ENCODE data around the gene SLC29A1.

Gene SLC29A1

DNA sequence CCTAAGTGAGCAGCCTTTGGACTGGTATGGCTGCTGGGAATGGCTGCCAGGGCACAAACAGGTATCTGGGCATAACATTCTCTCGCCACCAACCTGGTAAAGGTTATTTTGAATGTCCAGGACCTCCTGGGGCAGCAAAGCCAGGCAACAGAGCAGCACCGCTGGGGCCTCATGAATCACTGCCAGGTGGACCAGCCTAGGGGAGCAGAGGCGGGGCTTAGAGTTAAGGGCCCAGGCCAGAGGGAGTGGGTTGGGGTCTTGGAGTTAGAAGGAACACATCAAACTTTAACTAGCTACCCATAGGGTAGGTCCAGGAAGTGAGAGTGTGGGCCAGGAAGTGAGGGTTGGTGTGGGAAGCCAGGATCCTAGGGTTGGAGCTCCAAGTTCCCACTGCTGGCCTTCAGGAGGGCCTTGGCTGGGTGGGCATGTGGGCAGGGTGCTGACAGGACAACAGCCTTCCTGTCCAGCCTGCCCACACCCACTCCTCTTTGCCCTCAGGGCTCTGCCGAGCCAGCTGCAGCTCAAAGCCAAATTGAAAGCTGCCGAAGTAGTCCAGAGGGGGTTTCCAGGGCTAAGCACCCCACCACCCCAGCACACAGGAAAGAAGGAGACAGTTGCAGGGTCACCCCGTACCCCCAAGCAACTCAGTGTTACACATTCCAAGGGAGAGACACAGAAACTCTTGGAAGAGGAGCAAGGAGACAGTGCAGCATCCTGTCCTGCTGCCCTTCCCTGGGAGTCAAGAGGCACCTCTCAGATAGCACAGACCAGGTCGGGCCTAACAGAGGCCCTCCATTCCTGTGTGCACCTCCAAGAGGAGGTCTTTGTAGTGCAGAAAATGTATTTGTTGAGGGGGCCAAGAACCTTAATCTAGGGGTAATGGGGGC lies 39.3 kb downstream of the SLC29A1 start:
- H3K36me3 ChIP-seq (ENCODE audit: control insufficient read depth in 1 of 2, insufficient read depth in 2 of 2, low read length in 2 of 2), result peaks cover 16 to 25% of the 10 kb centered on the region in 2 donors
- H3K27me3 ChIP-seq (ENCODE audit: control insufficient read depth in 1 of 2, insufficient read depth in 2 of 2, low read length in 2 of 2), result no peaks in the 10 kb centered on the region
- peaks cover 32 to 43% of the 10 kb centered on the region in 2 donors for H3K4me1 ChIP-seq (ENCODE audit: control insufficient read depth in 1 of 2, insufficient read depth in 2 of 2, low read length in 2 of 2)
- no peaks in the 10 kb centered on the region for H3K9me3 ChIP-seq (ENCODE audit: control insufficient read depth in 1 of 2, low read length in 2 of 2)
- peak overlapping the region; percentile 22 for H3K27ac ChIP-seq (ENCODE audit: low read depth, low read length)
- H3K4me3 ChIP-seq (ENCODE audit: low read depth in 1 of 2, low read length in 2 of 2), result peak overlapping the region; percentile 90 to 96
- H3K9ac ChIP-seq (ENCODE audit: low read depth in 1 of 2, low read length in 2 of 2), result peak overlapping the region; percentile 92 to 97

DNA sequence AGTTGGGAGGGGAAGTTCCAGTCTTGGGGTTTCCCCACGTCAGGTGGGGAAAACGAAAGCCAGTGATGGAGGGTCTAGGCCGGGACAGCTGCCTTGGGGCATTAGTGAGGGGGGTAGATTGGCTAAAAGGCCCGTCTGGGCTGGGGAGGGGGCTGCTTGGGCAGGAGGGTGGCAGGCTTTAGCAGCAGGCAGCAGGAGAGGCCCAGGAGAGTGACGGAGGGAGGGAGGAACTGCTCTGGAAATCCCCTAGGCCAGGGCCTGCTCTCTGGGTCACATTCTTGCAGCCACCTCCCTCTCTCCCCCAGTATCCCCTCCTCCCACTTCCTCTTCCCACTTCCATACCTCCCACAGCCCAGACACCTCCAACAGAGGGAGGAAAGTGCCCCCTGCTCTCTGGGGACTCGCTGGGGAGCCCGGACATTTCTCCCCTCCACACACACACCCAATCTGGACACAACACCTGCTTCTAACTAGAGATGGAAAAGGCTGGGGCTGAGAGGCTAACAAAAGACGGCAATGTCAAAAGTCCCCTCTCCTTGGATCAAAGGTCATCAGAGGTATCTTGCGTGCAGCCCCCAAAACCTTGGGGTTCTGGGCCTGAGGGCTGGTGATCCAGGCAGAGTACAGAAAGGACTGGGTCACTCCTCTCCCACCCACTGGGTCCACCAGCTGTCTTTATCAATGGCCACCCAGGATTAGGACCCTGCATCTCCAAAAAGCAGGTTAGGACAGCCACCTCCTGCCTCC lies 40.1 kb downstream of the SLC29A1 start:
- H3K27ac ChIP-seq (ENCODE audit: low read depth, low read length), result peak overlapping the region; percentile 33
- H3K9me3 ChIP-seq (ENCODE audit: control insufficient read depth in 1 of 2, low read length in 2 of 2), result no peaks in the 10 kb centered on the region
- peak overlapping the region; percentile 92 to 97 for H3K9ac ChIP-seq (ENCODE audit: low read depth in 1 of 2, low read length in 2 of 2)
- H3K27me3 ChIP-seq (ENCODE audit: control insufficient read depth in 1 of 2, insufficient read depth in 2 of 2, low read length in 2 of 2), result peaks cover 2 to 4% of the 10 kb centered on the region in 2 donors
- H3K4me3 ChIP-seq (ENCODE audit: low read depth in 1 of 2, low read length in 2 of 2), result peak overlapping the region; percentile 90 to 96
- H3K4me1 ChIP-seq (ENCODE audit: control insufficient read depth in 1 of 2, insufficient read depth in 2 of 2, low read length in 2 of 2), result peaks cover 26 to 37% of the 10 kb centered on the region in 2 donors
- H3K36me3 ChIP-seq (ENCODE audit: control insufficient read depth in 1 of 2, insufficient read depth in 2 of 2, low read length in 2 of 2), result peaks cover 13 to 25% of the 10 kb centered on the region in 2 donors

DNA sequence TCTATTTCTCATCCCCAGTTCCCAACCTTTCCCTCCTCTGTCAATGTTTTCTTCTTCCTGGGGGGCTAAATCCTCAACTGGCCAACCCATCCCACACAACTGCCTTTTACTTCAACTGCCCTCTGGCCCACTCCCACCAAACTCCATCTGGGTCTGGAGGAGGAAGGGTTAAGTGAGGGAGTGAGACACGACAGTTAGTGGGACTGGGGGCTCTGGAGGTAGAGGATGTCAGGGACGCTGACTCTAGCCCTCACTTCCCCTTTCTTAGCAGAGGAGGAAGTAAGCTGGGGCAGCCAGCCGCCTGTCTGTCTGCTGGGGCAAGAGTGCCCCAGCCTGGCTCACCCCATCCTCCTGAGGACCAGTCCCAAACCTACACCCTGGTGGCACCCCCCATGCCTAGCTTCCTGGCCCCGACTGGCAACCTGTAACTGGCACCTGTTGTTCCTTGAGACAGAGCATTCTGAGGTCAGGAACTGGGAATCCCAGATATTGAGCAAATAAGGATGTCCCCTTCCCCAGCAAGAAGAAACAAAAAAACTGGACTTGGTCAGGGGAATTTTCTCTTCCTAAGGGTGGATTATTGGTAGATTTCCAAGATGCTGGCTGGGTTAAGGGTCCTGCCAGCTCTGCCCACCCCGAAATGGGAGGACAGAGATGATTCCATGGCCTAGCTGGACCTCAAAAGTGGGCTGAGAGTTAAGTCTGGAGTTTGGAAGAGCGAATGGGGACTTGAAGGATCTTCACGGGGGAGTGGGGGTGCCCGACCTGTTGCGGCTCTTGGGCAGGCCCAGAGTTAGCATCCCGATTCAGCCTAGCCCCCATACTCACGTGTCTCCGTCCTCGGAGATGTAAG lies 41.0 kb downstream of the SLC29A1 start:
- Histone ChIP-seq H3K27ac (ENCODE audit: low read depth, low read length) (peak overlapping the region; percentile 70), H3K4me1 (ENCODE audit: control insufficient read depth in 1 of 2, insufficient read depth in 2 of 2, low read length in 2 of 2) (peaks cover 26 to 37% of the 10 kb centered on the region in 2 donors), H3K9me3 (ENCODE audit: control insufficient read depth in 1 of 2, low read length in 2 of 2) (no peaks in the 10 kb centered on the region), H3K9ac (ENCODE audit: low read depth in 1 of 2, low read length in 2 of 2) (peak overlapping the region; percentile 92 to 97), H3K27me3 (ENCODE audit: control insufficient read depth in 1 of 2, insufficient read depth in 2 of 2, low read length in 2 of 2) (peaks cover 7 to 12% of the 10 kb centered on the region in 2 donors), H3K36me3 (ENCODE audit: control insufficient read depth in 1 of 2, insufficient read depth in 2 of 2, low read length in 2 of 2) (peaks cover 9 to 25% of the 10 kb centered on the region in 2 donors), H3K4me3 (ENCODE audit: low read depth in 1 of 2, low read length in 2 of 2) (peak overlapping the region; percentile 90 to 96)

DNA sequence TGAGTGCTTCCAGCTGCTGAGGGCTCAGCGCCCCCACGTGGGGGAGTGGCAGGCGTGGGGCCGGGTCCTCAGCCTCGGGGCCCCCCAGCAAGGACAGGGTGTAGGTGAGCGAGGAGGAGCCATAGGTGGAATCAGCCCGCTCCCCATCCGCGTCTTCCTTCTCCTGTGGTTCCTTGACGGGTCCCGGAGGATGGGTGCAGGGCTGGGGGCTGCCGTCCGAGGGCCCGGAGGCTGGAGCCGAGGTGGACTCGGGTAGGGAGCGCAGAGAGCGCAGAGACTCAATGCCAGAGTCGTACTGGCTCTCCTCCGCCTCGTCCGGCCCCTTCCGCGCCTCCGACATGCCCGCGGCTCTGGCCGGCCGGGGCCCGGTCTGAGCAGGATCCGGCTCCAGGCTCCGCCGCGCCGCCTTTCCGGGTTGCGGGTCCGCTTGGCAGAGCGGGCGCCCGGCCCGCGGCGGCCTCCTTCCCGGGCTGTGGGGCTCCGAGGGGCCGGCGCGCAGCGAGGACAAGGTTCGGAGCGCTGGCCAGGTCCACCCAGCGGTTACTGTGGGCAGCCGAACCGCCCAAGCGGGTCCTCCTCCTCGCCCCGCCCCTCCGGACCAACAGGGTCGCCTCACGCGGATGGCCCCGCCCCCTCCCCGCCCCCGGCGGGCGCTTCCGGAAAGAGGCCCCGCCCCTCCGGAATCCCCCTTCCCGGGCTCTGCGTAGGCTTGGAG lies 41.8 kb downstream of the SLC29A1 start, which contains the start of gene NFKBIE:
Gene NFKBIE (minus strand): TSS at position 545 of the 715 bp plus-strand sequence. CDS start 205 bp downstream, at position 340.
- Histone ChIP-seq H3K9me3 (ENCODE audit: control insufficient read depth in 1 of 2, low read length in 2 of 2) (no peaks in the 10 kb centered on the region), H3K27me3 (ENCODE audit: control insufficient read depth in 1 of 2, insufficient read depth in 2 of 2, low read length in 2 of 2) (peaks cover 14 to 20% of the 10 kb centered on the region in 2 donors), H3K36me3 (ENCODE audit: control insufficient read depth in 1 of 2, insufficient read depth in 2 of 2, low read length in 2 of 2) (peaks cover 5 to 20% of the 10 kb centered on the region in 2 donors)

DNA sequence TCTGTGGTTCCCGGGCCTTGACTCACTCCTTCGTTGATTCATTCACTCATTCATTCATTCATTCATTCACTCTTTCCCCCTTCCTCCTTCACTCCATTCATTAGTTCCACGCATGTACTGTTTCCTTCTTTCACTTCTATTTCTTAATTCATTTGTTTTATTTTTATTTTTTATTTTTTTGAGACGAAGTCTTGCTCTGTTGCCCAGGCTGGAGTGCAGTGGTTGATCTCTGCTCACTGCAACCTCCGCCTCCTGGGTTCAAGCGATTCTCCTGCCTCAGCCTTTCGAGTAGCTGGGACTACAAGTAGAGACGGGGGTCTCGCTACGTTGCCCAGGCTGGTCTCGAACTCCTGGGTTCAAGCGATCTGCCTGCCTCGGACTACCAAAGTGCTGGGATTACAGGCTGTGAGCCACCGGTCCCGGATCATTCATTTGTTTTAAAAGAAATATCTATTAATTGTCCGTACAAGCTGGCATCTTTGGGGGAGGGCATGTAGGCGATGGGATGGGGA lies 42.4 kb downstream of the SLC29A1 start:
- Histone ChIP-seq H3K9ac (ENCODE audit: low read depth in 1 of 2, low read length in 2 of 2) (no peak overlapping the region), H3K36me3 (ENCODE audit: control insufficient read depth in 1 of 2, insufficient read depth in 2 of 2, low read length in 2 of 2) (peaks cover 3 to 16% of the 10 kb centered on the region in 2 donors), H3K9me3 (ENCODE audit: control insufficient read depth in 1 of 2, low read length in 2 of 2) (no peaks in the 10 kb centered on the region), H3K27me3 (ENCODE audit: control insufficient read depth in 1 of 2, insufficient read depth in 2 of 2, low read length in 2 of 2) (peaks cover 14 to 20% of the 10 kb centered on the region in 2 donors), H3K4me1 (ENCODE audit: control insufficient read depth in 1 of 2, insufficient read depth in 2 of 2, low read length in 2 of 2) (peaks cover 26 to 37% of the 10 kb centered on the region in 2 donors), H3K27ac (ENCODE audit: low read depth, low read length) (no peak overlapping the region), H3K4me3 (ENCODE audit: low read depth in 1 of 2, low read length in 2 of 2) (peak overlapping the region; percentile 90 to 96)

More for the DNA sequence above, 41.8 kb downstream of the SLC29A1 start, which contains the start of gene NFKBIE:
- peak within 1 kb of the TSS; percentile 70 for H3K27ac ChIP-seq (ENCODE audit: low read depth, low read length)
- peaks cover 26 to 37% of the 10 kb centered on the region in 2 donors for H3K4me1 ChIP-seq (ENCODE audit: control insufficient read depth in 1 of 2, insufficient read depth in 2 of 2, low read length in 2 of 2)
- H3K4me3 ChIP-seq (ENCODE audit: low read depth in 1 of 2, low read length in 2 of 2), result peak within 1 kb of the TSS; percentile 90 to 96
- H3K9ac ChIP-seq (ENCODE audit: low read depth in 1 of 2, low read length in 2 of 2), result peak within 1 kb of the TSS; percentile 92 to 97

DNA sequence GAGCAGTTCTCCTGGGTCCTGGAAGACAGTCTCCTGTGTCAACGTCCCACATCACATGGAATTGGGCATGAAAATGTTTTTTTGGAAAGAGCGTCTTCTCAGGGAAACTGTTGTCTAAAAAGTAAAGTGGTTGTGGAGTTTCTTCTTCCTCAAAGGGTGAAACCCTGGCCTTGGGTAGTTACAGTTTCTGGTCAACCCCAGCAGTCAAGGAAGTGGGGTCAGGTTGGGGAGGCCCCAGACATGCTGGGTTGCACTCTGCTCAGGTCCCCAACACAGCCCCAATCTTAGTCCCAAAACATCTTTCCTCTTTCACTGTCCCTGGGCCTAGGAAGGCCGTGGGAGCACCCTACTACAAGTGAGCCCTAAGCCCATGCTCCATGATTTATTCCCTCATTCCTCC lies 43.0 kb downstream of the SLC29A1 start:
- Histone ChIP-seq H3K9ac (ENCODE audit: low read depth in 1 of 2, low read length in 2 of 2) (no peak overlapping the region), H3K27ac (ENCODE audit: low read depth, low read length) (no peak overlapping the region), H3K36me3 (ENCODE audit: control insufficient read depth in 1 of 2, insufficient read depth in 2 of 2, low read length in 2 of 2) (peaks cover 3 to 11% of the 10 kb centered on the region in 2 donors), H3K4me1 (ENCODE audit: control insufficient read depth in 1 of 2, insufficient read depth in 2 of 2, low read length in 2 of 2) (peaks cover 29 to 37% of the 10 kb centered on the region in 2 donors), H3K9me3 (ENCODE audit: control insufficient read depth in 1 of 2, low read length in 2 of 2) (no peaks in the 10 kb centered on the region), H3K27me3 (ENCODE audit: control insufficient read depth in 1 of 2, insufficient read depth in 2 of 2, low read length in 2 of 2) (peaks cover 17 to 25% of the 10 kb centered on the region in 2 donors), H3K4me3 (ENCODE audit: low read depth in 1 of 2, low read length in 2 of 2) (no peak overlapping the region)

DNA sequence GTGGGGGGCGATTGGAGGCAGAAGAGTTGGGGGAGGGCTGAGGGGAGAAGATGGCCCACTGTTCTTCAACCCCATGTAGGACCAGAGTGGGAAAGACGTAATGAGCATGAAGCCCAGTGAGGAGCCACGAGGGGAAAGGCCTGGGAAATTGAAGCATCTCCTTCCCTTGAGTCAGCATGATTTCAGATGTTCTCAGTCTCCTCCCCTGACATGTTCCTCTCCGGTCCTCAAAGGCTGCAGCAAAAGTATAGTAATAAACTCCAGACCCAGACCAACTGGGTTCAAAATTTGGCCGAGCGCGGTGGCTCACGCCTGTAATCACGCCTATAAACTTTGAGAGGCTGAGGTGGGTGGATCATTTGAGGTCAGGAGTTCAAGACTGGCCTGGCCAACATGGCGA lies 43.9 kb downstream of the SLC29A1 start:
- Histone ChIP-seq H3K4me1 (ENCODE audit: control insufficient read depth in 1 of 2, insufficient read depth in 2 of 2, low read length in 2 of 2) (peaks cover 25 to 27% of the 10 kb centered on the region in 2 donors), H3K36me3 (ENCODE audit: control insufficient read depth in 1 of 2, insufficient read depth in 2 of 2, low read length in 2 of 2) (peaks cover 0 to 2% of the 10 kb centered on the region in 2 donors), H3K27ac (ENCODE audit: low read depth, low read length) (no peak overlapping the region), H3K4me3 (ENCODE audit: low read depth in 1 of 2, low read length in 2 of 2) (no peak overlapping the region), H3K9ac (ENCODE audit: low read depth in 1 of 2, low read length in 2 of 2) (no peak overlapping the region), H3K27me3 (ENCODE audit: control insufficient read depth in 1 of 2, insufficient read depth in 2 of 2, low read length in 2 of 2) (peaks cover 26 to 34% of the 10 kb centered on the region in 2 donors), H3K9me3 (ENCODE audit: control insufficient read depth in 1 of 2, low read length in 2 of 2) (no peaks in the 10 kb centered on the region)

DNA sequence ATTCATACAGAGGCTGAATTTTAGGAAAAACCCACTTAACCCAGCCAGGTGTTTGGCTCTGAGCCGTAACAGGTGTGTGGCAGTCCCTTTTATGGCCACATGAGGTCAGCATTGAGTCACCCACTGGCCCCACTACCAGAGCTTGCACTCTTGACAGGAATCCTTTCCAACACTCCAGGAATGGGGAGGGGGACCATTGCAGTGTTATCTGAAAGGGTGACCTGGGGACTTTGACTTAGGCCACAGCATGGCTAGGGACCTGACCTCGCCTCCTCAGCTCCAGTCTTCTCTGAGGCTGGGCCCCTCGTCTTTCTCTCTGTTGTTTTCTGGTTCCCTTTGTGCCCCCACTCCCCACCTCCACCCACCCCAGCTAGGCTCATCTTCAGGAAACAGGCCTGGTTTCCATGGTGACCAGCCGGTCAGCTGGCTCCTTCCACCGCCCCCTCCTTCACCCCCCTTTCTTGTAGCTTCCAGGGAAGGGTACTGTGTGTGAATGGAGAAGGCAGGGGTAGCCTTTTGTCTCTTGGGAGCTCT lies 44.8 kb downstream of the SLC29A1 start:
- Histone ChIP-seq H3K4me1 (ENCODE audit: control insufficient read depth in 1 of 2, insufficient read depth in 2 of 2, low read length in 2 of 2) (peaks cover 15 to 18% of the 10 kb centered on the region in 2 donors), H3K9me3 (ENCODE audit: control insufficient read depth in 1 of 2, low read length in 2 of 2) (no peaks in the 10 kb centered on the region), H3K27me3 (ENCODE audit: control insufficient read depth in 1 of 2, insufficient read depth in 2 of 2, low read length in 2 of 2) (peaks cover 35 to 43% of the 10 kb centered on the region in 2 donors), H3K4me3 (ENCODE audit: low read depth in 1 of 2, low read length in 2 of 2) (no peak overlapping the region), H3K27ac (ENCODE audit: low read depth, low read length) (no peak overlapping the region), H3K9ac (ENCODE audit: low read depth in 1 of 2, low read length in 2 of 2) (no peak overlapping the region), H3K36me3 (ENCODE audit: control insufficient read depth in 1 of 2, insufficient read depth in 2 of 2, low read length in 2 of 2) (no peaks in the 10 kb centered on the region)

All from duodenal mucosa (tissue), 2 donors.